HL-60/S4 (cell line): Measurements from ENCODE around the gene SLC35B2.

Source experiments
- in situ Hi-C: fragments of 300-500 bp; cut with MboI; formaldehyde crosslinking; loops from 2 replicates; pipeline ENCODE4 v1.14.3; 2022; ENCODE audit warnings: low sequenced_read_pairs

Gene SLC35B2

DNA sequence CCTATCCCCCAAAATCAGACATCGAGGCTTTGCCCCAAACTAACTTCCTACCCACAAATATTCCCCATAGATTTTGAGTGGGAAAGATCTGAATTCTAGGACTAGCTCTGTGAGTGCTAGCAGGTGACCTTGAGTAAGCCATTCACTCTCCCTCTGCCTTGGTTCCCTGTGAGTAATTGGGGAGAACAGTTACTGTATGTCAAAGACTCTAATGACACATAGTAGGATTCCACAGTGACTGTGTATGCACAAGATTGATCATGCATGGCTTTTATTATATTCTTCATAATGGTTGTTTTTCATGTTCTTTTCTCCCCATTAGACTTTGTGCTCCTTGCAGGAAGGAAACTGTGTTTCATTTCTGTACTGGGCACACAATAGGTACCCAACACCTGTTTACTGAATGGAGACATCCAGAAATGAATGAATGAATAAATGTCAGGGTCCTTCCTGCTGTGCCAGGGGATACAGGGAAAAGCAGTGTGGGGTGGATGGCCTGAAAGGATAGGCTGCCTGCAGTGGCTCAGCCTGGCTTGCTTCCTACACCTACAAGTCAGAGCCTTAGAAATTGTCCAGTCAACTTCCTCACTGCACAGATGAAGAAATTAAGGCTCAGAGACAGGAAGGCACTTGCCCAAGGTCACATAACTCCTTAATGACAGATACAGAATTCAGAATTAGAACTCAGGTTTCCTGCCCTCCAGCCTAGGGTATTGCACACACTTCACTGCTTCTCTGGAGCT, 12.0 kb upstream of the SLC35B2 start:
- in situ Hi-C loops = no loop called here

DNA sequence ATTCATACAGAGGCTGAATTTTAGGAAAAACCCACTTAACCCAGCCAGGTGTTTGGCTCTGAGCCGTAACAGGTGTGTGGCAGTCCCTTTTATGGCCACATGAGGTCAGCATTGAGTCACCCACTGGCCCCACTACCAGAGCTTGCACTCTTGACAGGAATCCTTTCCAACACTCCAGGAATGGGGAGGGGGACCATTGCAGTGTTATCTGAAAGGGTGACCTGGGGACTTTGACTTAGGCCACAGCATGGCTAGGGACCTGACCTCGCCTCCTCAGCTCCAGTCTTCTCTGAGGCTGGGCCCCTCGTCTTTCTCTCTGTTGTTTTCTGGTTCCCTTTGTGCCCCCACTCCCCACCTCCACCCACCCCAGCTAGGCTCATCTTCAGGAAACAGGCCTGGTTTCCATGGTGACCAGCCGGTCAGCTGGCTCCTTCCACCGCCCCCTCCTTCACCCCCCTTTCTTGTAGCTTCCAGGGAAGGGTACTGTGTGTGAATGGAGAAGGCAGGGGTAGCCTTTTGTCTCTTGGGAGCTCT, 10.8 kb upstream of the SLC35B2 start:
- in situ Hi-C loops = no loop called here

DNA sequence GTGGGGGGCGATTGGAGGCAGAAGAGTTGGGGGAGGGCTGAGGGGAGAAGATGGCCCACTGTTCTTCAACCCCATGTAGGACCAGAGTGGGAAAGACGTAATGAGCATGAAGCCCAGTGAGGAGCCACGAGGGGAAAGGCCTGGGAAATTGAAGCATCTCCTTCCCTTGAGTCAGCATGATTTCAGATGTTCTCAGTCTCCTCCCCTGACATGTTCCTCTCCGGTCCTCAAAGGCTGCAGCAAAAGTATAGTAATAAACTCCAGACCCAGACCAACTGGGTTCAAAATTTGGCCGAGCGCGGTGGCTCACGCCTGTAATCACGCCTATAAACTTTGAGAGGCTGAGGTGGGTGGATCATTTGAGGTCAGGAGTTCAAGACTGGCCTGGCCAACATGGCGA, 9.9 kb upstream of the SLC35B2 start:
- in situ Hi-C loops = no loop called here

DNA sequence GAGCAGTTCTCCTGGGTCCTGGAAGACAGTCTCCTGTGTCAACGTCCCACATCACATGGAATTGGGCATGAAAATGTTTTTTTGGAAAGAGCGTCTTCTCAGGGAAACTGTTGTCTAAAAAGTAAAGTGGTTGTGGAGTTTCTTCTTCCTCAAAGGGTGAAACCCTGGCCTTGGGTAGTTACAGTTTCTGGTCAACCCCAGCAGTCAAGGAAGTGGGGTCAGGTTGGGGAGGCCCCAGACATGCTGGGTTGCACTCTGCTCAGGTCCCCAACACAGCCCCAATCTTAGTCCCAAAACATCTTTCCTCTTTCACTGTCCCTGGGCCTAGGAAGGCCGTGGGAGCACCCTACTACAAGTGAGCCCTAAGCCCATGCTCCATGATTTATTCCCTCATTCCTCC, 9.0 kb upstream of the SLC35B2 start:
- in situ Hi-C loops = no loop called here

DNA sequence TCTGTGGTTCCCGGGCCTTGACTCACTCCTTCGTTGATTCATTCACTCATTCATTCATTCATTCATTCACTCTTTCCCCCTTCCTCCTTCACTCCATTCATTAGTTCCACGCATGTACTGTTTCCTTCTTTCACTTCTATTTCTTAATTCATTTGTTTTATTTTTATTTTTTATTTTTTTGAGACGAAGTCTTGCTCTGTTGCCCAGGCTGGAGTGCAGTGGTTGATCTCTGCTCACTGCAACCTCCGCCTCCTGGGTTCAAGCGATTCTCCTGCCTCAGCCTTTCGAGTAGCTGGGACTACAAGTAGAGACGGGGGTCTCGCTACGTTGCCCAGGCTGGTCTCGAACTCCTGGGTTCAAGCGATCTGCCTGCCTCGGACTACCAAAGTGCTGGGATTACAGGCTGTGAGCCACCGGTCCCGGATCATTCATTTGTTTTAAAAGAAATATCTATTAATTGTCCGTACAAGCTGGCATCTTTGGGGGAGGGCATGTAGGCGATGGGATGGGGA, 8.4 kb upstream of the SLC35B2 start:
- in situ Hi-C loops = no loop called here

DNA sequence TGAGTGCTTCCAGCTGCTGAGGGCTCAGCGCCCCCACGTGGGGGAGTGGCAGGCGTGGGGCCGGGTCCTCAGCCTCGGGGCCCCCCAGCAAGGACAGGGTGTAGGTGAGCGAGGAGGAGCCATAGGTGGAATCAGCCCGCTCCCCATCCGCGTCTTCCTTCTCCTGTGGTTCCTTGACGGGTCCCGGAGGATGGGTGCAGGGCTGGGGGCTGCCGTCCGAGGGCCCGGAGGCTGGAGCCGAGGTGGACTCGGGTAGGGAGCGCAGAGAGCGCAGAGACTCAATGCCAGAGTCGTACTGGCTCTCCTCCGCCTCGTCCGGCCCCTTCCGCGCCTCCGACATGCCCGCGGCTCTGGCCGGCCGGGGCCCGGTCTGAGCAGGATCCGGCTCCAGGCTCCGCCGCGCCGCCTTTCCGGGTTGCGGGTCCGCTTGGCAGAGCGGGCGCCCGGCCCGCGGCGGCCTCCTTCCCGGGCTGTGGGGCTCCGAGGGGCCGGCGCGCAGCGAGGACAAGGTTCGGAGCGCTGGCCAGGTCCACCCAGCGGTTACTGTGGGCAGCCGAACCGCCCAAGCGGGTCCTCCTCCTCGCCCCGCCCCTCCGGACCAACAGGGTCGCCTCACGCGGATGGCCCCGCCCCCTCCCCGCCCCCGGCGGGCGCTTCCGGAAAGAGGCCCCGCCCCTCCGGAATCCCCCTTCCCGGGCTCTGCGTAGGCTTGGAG, 7.8 kb upstream of the SLC35B2 start, which contains the start of gene NFKBIE:
TSS of gene NFKBIE (minus strand) at position 545 of the 715 bp plus-strand sequence. CDS start at position 340, 205 bp downstream.
- in situ Hi-C loops = no loop called here

DNA sequence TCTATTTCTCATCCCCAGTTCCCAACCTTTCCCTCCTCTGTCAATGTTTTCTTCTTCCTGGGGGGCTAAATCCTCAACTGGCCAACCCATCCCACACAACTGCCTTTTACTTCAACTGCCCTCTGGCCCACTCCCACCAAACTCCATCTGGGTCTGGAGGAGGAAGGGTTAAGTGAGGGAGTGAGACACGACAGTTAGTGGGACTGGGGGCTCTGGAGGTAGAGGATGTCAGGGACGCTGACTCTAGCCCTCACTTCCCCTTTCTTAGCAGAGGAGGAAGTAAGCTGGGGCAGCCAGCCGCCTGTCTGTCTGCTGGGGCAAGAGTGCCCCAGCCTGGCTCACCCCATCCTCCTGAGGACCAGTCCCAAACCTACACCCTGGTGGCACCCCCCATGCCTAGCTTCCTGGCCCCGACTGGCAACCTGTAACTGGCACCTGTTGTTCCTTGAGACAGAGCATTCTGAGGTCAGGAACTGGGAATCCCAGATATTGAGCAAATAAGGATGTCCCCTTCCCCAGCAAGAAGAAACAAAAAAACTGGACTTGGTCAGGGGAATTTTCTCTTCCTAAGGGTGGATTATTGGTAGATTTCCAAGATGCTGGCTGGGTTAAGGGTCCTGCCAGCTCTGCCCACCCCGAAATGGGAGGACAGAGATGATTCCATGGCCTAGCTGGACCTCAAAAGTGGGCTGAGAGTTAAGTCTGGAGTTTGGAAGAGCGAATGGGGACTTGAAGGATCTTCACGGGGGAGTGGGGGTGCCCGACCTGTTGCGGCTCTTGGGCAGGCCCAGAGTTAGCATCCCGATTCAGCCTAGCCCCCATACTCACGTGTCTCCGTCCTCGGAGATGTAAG, 7.1 kb upstream of the SLC35B2 start:
- in situ Hi-C loops = no loop called here

DNA sequence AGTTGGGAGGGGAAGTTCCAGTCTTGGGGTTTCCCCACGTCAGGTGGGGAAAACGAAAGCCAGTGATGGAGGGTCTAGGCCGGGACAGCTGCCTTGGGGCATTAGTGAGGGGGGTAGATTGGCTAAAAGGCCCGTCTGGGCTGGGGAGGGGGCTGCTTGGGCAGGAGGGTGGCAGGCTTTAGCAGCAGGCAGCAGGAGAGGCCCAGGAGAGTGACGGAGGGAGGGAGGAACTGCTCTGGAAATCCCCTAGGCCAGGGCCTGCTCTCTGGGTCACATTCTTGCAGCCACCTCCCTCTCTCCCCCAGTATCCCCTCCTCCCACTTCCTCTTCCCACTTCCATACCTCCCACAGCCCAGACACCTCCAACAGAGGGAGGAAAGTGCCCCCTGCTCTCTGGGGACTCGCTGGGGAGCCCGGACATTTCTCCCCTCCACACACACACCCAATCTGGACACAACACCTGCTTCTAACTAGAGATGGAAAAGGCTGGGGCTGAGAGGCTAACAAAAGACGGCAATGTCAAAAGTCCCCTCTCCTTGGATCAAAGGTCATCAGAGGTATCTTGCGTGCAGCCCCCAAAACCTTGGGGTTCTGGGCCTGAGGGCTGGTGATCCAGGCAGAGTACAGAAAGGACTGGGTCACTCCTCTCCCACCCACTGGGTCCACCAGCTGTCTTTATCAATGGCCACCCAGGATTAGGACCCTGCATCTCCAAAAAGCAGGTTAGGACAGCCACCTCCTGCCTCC, 6.2 kb upstream of the SLC35B2 start:
- in situ Hi-C loops = no loop called here

DNA sequence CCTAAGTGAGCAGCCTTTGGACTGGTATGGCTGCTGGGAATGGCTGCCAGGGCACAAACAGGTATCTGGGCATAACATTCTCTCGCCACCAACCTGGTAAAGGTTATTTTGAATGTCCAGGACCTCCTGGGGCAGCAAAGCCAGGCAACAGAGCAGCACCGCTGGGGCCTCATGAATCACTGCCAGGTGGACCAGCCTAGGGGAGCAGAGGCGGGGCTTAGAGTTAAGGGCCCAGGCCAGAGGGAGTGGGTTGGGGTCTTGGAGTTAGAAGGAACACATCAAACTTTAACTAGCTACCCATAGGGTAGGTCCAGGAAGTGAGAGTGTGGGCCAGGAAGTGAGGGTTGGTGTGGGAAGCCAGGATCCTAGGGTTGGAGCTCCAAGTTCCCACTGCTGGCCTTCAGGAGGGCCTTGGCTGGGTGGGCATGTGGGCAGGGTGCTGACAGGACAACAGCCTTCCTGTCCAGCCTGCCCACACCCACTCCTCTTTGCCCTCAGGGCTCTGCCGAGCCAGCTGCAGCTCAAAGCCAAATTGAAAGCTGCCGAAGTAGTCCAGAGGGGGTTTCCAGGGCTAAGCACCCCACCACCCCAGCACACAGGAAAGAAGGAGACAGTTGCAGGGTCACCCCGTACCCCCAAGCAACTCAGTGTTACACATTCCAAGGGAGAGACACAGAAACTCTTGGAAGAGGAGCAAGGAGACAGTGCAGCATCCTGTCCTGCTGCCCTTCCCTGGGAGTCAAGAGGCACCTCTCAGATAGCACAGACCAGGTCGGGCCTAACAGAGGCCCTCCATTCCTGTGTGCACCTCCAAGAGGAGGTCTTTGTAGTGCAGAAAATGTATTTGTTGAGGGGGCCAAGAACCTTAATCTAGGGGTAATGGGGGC, 5.4 kb upstream of the SLC35B2 start:
- in situ Hi-C loops = no loop called here

DNA sequence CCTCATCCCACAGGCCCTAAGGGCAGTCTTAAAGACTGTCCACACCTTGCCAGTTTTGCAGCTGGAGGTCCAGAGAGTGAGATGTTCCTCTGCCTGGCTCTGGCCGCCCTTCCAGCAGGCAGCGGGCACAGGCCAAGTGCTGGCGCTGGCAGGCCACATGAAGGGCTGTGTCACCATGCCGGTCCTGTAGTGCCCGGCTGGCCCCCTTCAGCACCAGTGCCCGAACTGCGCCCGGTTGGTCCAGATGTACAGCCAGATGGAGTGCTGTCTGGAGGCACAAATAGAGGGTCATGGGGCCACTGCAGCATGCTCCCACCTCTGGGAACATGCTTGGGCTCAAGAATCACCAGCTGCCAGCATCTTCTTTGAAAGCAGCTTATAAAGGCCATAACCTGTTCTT, 4.3 kb upstream of the SLC35B2 start:
- in situ Hi-C loops = no loop called here

DNA sequence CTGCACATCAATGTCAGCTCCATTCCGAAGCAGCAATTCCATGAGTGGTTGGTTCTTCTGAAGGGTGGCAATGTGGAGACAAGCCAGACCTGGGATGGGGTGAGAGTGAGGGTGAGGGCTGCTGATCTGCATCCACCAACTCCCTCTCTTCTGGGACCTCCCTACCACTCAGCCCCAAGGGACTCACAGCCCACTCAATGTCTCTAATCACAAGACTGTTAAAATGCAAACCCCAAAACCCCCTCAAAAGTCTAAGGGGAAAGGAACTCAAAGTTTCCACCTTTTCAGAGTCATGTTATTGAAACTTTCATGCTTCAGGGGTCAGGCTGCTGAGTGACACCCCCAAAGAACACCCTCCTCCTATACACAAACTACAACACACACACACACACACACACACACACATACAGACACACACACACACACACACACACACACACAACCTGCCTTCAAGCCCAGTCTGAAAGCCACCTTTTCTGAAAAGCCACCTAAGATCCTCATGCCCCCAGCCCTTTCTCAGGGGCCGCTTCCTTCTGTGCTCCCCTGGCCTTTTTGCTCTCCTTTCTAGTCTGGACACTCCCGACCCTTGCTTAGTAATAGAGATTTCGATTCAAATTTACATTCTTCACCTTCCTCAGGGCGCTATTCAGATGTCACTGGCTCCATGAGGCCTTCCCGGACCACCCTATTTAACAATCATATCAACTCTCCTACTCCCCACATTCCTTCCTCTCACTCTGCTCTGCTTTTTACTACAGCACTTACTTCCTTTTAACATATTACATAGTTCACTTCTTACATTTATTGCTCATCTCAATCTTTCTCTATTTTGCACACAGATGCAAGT, 3.3 kb upstream of the SLC35B2 start:
- in situ Hi-C loops = no loop called here

DNA sequence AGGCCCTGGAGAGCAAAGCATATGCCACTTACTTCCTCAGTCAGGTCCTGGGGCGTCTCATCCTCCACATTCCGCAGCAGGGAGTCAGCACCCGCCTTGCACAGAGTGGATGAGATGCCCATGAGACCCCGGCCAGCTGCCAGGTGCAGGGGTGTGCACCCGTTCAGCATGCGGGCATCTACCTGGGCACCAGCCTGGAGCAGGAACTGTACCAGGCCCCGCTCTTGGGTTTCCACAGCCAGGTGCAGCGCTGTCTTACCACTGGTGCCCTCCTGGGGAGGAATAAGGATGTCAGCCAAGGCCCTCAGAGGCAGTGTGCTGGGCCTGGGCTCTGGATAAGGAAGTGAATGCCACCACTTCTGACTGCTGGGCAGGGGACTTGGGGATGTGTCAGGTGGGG, 2.7 kb upstream of the SLC35B2 start:
- in situ Hi-C loops = no loop called here

DNA sequence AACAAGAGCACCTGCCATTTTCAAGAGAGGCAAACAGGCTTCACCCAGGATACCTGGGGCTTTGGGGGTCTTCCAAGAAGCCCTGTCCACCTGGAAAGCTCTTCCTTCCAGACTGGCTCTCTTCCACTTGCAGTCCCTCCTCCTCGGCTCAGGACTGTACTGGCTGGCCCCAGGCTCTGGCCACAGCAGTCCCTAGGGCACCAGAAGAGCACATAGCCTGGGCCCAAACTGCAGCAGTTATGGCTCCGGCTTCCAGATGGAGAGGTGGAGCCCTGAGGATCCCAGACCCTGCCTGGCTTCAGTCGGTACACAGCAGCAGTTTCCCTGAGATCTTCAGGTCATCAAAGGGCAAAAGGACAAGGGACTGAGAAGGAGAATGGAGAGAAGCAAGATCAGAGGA, 1.6 kb upstream of the SLC35B2 start:
- in situ Hi-C loops = no loop called here

DNA sequence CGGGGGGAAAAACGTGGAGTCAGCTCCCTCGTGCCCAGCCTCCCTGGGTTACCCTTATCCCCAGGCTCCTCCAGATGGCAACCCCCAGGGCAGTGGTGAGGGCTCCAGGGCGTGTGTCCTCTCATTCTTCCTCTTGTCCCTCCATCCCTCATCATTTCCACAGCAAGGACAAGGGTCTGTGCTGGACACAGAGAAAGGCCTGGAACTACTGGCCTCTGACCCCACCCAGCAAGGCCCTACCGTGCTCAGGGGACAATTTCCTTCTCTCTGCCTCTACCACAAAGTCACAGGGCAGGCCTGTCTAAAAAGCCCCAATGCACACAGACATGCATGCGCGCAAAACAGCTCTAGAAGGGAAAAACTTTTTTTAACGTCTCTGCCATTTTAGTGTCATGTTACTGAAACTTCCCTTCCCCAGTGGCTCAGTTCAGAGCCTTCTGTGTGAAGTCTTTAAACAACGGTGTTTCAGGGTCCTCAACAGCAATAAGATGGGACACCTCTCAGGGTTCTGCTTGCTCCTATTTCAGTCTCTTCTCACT, 1.1 kb upstream of the SLC35B2 start:
- in situ Hi-C loops = no loop called here

DNA sequence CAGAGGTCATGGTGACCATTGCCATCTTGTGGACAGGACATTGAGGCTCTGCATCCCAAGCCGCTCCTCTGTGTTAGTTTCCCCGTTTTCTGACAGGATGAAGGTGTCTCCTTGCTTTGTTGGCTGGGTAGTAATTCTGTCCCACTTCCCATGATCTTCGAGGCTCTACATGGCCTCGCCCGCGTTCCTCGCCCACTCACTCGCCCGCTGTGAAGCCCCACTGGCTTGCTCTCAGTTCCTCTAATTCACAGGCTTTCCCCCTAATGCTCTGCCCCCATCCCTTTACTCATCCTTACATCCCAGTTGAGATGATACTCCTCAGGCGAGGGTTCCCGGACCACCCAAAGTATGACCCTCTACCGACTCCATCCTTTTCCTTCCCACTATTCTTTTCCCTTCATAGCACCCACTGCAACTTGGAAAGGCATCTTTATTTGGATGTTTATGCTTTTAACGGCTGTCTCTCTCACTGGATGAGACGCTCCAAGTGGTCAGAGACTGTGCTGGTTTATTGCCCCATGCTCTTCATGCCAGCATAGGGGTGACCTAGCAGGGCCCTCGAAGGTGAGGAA, 511 bp upstream of the SLC35B2 start:
- in situ Hi-C loops = no loop called here

DNA sequence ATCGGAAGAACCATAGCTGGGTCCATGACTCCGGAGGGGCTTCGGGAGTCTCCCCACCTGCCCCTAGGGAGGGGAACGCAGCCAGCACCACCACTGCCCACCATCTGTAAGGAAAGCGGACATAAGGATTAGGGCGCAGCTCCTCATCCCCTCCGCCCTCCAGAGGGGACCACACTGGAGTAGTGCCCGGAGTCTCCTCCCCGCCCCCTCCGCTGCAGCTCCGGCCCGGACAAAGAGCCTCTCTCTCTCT, 628 bp downstream of the SLC35B2 start:
- in situ Hi-C loops = no loop called here

DNA sequence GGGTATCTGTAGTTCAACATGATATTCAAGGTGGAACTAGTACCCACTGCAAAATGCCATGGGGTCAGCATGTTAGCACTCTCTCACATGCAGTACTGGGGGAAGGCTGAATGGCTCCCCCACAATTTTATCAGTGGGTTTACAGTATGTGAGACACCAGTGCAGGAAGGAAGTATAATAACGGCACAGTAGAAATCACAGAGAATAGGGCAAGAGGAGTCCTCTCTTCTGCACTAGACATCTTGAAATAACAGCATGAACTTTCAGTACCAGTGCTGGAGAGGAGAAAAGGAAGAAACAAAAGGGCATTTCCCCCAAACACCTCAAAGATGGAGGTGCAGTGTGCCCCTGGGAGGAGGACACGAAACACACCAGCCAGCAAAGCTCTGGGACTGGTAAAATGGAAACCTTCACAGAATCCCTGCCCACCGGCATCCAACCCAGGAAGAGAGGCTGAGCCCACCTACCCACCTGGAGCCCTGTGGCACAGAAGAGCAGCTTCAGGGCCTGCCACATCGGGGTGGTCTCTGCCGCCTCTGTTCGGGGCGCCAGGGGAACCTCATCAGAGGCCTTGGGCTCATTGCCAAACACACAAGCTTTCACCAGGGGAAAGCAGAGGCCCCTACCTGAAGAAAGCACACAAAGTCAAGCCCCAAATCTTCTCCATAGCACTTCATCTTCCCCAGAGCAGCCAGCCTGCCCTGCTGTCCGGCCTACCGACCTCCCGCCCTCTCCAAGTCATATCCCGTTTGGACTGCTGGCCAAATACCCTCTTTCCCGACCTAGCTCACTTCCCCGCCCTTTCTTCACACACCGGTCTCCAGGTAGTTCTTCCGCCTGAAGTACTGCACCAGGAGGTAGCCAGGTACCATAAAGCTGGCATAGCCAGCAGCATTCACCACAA, 1.2 kb downstream of the SLC35B2 start:
- in situ Hi-C loops = no loop called here
